NCI-H2196 (cell line): ENCODE data around the gene PSMD8.
"Not testable (repeated sequence)": the region's sequence is repeated elsewhere in the genome, so short reads cannot be mapped to it uniquely, and the experiment has no call there.

ENCODE experiments used
- DNase-seq: peaks from one replicate; lab custom pipeline; 2025; ENCODE audit not compliant: unreplicated experiment; lab: John Stamatoyannopoulos, UW

The PSMD8 gene

GRCh38 chr19:38361633-38362075 is 12.7 kb upstream of the PSMD8 start:
- peak; percentile 86 for DNase-seq

DNA sequence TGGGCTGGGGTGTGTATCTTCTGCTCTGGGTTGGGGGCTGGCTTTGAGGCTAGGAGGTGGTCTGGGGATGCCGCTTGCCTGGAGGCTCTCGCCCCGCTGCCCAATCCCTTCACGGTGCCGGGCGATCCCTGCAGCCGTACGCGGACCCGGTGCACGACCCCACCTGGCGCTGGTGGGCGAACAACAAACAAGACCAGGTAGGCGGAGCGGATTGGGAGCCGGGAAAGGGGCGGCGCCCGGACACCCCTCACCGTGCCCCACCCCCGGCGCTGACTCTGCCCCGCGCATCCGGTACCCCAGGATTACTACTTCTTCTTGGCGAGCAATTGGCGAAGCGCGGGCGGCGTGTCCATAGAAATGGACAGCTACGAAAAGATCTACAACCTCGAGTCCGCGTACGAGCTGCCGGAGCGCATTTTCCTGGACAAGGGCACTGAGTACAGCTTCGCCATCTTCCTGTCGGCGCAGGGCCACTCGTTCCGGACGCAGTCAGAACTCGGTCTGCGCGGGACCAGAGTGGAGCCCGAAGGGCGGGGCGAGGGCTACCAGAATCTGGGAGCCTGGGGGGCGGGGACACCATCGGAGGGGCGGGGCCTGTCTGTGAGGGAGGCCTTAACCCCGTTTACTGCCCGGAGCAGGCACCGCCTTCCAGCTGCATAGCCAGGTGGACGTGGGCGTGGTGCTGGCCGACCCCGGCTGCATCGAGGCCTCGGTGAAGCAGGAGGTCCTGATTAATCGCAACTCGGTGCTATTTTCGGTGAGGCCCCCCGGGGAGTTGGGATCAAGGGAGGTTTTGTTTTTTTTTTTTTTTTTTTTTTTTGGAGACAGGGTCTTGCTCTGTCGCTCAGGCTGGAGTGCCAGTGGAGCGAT is 12.1 kb upstream of the PSMD8 start:
- peak; percentile 89 for DNase-seq

DNA sequence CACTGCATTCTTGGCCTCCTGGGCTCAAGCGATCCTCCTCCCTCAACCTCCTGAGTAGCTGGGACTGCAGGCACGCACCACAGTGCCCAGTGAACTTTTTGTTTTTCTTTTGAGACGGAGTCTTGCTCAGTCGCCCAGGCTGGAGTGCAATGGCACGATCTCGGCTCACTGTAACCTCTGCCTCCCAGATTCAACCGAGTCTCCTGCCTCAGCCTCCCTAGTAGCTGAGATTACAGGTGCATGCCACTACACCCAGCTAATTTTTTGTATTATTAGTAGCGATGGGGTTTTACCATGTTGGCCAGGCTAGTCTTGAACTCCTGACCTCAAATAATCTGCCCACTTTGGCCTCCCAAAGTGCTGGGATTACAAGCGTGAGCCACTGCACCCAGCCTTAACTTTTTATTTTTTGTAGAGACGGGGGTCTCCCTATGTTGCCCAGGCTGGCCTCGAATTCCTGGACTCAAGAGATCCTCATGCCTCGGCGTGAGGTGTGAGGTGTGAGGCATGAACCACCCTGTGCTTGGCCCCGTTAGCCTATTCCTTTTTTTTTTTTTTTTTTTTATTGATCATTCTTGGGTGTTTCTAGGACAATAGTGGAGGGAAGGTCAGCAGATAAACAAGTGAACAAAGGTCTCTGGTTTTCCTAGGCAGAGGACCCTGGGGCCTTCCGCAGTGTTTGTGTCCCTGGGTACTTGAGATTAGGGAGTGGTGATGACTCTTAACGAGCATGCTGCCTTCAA is 11.3 kb upstream of the PSMD8 start:
- not testable (repeated sequence) for DNase-seq

GRCh38 chr19:38367041-38367440 is 7.3 kb upstream of the PSMD8 start:
- DNase-seq: no peak

DNA sequence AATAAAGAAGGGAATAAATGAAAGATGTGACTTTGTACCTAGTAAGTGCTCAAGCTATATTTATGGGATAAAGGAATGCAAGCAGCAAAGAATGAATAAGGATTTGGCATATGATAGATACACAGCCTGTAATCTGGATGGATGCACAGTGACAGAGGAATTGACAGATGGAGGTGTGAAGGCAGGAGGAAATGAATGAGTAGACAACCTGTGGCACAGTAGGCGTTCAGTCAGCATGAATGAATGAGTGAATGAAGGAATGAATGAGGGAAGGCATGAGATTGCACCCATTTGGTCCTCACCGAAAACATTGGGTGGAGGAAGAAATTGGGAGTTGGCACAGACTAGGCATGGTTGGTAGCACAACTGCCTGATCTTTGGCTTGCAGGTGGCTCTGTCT is 4.8 kb upstream of the PSMD8 start:
- no peak for DNase-seq

DNA sequence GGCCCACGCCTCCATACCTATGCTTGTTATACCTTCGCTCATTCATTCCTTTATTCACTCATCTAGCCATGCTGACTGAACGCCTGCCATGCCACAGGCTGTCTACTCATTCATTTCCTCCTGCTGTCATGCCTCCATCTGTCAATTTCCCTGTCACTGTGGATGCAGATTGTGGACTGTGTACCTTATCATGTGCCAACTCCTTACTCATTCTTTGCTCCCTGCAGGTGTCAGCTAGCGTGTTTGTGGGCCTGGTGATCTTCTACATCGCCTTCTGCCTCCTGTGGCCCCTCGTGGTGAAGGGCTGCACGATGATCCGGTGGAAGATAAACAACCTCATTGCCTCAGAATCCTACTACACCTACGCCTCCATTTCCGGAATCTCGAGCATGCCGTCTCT is 4.1 kb upstream of the PSMD8 start:
- no peak for DNase-seq

GRCh38 chr19:38371081-38371480 is 3.3 kb upstream of the PSMD8 start:
- DNase-seq: no peak

GRCh38 chr19:38373907-38374331 is 452 bp upstream of the PSMD8 start:
- DNase-seq: no peak

DNA sequence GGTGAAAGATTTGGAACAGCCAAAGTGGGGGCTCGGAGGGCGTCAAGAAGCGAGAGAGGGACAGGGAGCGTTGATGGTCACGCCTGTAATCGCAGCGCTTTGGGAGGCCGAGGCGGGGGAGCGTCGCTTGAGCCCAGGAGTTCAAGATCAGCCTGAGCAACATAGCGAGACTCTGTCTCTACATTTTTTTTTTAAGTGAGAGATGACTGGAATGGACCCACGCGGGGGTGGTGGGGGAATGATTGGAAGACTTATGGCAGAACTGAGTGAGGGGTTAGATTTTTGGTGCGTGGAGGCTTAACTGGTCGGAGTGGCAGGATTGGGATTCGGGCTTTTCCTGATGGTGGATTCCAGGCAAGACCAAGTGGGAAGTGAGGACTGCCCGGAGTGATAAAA is 725 bp downstream of the PSMD8 start:
- no peak for DNase-seq

DNA sequence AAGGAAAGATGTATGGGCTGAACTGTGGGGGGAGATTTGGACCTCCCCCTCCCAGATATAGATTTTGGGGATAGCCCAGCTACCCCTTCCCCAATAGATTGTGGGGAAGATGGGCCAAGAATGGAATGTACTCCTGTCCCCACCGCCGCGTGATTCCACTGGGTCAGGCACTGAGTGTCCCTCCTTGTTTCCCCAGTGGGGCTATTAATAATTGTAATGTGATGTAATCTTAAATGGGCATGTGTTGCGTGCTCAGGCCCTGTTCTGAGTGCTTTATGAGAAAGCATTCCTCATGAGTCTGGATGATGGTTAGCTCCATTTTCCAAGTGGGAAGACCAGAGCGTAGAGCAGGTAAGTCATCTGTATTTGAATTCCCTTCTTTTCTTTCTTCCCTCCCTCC is 1.4 kb downstream of the PSMD8 start:
- DNase-seq: no peak

DNA sequence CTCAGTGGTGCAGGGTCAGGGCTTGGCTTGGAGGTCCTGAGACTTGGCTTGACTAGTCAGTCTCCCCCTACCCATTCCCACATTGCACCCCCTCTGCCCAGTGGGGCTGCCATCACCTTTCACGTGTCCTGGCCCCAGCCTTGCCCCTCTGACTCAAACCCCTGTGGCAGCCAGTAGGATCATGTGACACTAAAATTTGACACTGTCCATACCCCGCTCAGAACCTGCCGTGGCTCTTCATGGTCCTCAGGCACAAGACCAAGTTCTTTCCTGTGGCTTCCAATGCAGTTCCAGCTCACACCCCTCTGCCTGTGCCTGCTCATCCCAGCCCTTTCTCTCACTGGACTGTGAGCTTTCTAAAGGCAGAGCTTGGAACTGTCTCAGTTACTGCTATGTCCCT is 2.2 kb downstream of the PSMD8 start:
- DNase-seq: no peak

DNA sequence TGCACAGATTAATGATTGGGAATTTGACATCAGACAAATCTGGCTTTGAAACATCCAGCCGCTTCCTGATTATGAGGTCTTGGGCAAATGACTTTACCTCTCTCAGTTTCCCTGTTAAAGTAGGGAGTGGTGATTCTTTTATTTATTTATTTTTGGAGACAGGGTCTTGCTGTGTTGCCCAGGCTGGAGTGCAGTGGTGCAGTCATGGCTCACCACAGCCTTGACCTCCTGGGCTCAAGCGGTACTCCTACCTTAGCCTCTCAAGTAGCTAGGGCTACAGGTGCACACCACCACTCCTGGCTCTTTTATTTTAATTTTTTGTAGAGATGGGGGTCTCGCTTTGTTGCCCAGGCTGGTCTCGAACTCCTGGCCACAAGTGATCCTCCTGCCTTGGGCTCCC is 2.7 kb downstream of the PSMD8 start:
- DNase-seq: no peak

- DNase-seq: no peak
These were observed 4.5 kb downstream of the PSMD8 start for GRCh38 chr19:38378866-38379265.

DNA sequence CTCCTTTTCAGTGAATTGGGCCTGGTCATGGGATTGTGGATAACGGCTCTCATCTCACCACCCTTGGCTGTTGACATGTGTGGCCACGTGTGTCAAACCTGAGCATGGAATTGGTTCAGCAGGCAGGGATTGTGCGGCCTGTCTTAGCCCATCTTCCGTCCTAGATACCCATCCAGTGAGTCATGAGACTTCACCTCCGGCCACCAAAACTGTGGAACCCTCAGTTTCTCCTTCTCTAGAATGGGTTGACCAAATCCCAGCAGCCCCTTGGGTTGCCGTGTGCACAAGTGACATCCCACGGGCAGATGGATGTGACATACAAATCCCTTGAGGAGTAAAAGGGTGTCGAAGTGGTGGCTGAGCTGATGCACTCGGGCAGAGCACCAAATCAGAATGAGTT is 6.8 kb downstream of the PSMD8 start:
- DNase-seq: no peak

DNA sequence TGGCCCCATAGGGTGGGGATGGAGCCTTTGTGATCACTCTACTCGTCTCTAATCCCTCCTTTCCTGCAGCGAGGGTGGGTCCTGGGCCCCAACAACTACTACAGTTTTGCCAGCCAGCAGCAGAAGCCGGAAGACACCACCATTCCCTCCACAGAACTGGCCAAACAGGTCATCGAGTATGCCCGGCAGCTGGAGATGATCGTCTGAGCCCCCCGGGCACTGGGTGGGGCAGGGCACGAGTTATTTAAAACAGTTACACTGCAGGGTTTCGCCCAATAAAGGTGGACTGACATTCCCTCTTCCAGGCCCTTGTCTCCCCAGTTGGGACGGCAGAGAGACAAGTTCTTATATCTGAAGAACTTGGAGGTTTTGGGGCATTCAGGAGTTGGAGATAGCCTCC is 8.8 kb downstream of the PSMD8 start:
- DNase-seq: no peak

DNA sequence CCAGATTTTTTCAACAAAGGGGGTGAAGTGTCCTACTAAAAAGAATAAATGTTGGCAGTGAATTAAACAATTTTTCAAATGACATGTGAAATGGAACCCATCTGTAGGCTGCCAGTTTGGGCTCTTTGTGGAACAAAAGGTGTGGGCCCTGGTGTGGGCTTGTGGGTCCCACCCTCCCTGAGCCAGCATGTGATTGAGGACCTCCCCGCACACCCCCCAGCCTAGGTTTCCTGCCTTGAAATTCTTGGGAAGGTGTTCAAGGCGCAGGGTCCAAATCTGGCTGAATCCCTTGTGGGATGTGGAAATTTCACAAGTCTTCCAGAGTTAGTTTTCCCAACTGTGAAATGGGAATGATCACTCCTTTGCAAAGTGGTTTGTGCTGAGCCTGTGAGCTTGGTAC is 9.4 kb downstream of the PSMD8 start:
- no peak for DNase-seq

DNA sequence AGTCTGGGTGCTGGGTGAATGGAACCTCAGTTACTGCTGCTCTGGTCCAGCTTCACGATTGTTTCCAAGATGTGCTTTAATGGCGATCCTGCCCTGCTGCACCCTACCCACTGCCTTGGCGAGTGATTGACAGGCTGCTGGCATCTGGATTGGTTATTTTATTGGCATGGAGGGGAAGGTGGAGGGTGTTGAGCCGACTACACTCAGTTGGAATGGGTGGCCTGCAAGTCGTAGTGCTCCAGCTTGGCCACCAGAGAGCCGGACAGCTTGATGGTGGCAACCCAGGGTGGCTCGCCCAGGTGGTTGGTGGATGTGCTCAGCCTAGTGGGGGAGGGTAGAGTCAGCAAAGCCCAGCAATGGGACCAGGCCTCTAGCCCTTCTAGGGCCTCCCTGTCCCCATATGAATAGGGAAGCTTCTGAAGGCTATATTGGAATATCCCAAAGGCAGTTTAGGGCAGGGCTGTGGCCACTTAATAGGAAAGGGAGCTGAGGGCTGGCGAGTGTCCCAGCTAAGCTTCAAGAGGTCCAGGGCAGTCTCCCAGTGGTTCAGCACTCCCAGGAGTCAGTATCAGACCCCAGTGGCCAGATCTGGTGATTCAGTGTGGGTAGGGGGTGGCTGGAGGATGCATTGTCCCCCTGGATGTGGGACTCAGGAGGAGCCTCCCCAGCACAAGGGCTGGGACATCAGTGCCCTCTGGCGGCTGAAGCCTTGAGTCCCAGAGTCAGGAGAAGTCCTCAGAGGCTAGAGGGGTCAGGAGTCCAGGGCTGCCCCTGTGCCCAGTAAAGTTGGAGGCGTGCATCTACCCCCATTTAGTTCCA is 10.0 kb downstream of the PSMD8 start:
- DNase-seq: no peak

- no peak for DNase-seq
These were observed 10.9 kb downstream of the PSMD8 start for GRCh38 chr19:38385057-38385803.

- DNase-seq: no peak
These were observed 11.5 kb downstream of the PSMD8 start for GRCh38 chr19:38385804-38386257.

DNA sequence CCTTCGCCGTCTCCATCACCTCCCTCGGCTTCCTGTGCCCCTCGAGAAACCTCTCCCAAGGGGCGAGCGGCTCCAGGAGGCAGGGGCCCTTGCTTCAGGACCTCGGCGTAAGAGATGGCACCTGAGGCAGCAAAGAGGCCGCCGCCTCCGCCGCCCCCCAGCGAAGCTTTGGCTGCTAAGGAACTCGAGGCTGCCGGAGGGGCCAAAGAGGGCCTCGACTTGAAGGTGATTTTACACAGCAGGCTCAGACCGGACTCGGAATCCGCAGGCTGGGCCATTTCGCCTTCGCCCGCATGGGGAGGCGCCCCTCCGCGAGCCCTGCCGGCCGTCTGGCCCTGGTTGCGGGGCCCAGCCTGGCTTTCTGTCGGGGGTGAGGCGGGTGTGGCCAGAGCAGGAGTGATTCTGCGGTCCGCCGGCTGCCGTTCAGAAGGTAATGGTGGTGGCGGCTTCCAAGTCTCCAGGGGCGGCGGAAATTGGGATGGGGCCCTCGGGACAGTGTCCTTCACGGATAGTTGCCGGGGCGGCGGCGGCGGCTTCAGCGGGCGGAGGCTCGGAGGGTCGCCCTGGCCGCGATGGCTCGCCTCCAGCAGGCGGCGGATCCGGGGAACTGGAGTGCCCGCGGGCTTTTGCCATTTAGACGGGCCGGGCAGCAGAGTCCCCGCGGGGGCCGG is 12.1 kb downstream of the PSMD8 start:
- no peak for DNase-seq
